Upper lobe of left lung (tissue), 6 donors: ENCODE measurements around the gene RNF26. TPM values are rescaled to one million over a fixed set of nuclear protein-coding genes. Genes with fewer than 3 reads are reported as not detected.

Source experiments
- ATAC-seq, 2 donors: fragments of 200-7000 bp; cut with Tn5 transposase; one replicate each; pipeline ENCODE4 v1.9.1; 2022; ENCODE audit warnings: mild to moderate bottlenecking in 2 of 2, moderate library complexity in 2 of 2; ENCODE audit not compliant: low FRiP score in 2 of 2
- DNase-seq, 2 donors: peaks; one replicate each; pipeline ENCODE4 v3.0.0-alpha.2; 2019 to 2020
- H3K27ac ChIP-seq, 4 donors: fragments of 200-600 bp; sonication (generic); one replicate each; pipeline ENCODE4 v1.5.1; 2016 to 2019
- H3K27me3 ChIP-seq, 4 donors: fragments of 200-600 bp; sonication (generic); one replicate each; pipeline ENCODE4 v1.5.1; 2017 to 2019
- H3K36me3 ChIP-seq, 4 donors: fragments of 200-600 bp; sonication (generic); one replicate each; pipeline ENCODE4 v1.5.1; 2016 to 2019
- H3K4me1 ChIP-seq, 4 donors: fragments of 200-600 bp; sonication (generic); one replicate each; pipeline ENCODE4 v1.5.1; 2018 to 2019
- H3K4me3 ChIP-seq, 4 donors: fragments of 200-600 bp; sonication (generic); one replicate each; pipeline ENCODE4 v1.5.1; 2017 to 2019; ENCODE audit warnings: mild to moderate bottlenecking in 2 of 4, moderate library complexity in 1 of 4
- H3K9me3 ChIP-seq, 4 donors: fragments of 200-600 bp; sonication (generic); one replicate each; pipeline ENCODE4 v1.5.1; 2018 to 2019
- CTCF ChIP-seq, 6 experiments: fragments of 450-650 bp in 4 of 6; fragments of 200-600 bp in 2 of 6; sonication (generic) in 2 of 6; IDR thresholded peaks; one replicate each; pipeline ENCODE4 v1.5.1; 2016 to 2019; ENCODE audit warnings: antibody characterized with exemption in 6 of 6
- EP300 ChIP-seq, 4 donors: sonication (generic); formaldehyde crosslinking; IDR thresholded peaks; one replicate each; pipeline ENCODE4 v1.5.1; 2017; ENCODE audit warnings: antibody characterized with exemption in 4 of 4, control low read depth in 2 of 4
- POLR2A ChIP-seq, 4 donors: fragments of 450-650 bp; IDR thresholded peaks; one replicate each; pipeline ENCODE4 v1.5.1; 2016 to 2017; ENCODE audit warnings: antibody characterized with exemption in 4 of 4, mild to moderate bottlenecking in 2 of 4
- POLR2AphosphoS5 ChIP-seq, 2 donors: sonication (generic); formaldehyde crosslinking; IDR thresholded peaks; one replicate each; pipeline ENCODE4 v1.5.1; 2017; ENCODE audit warnings: antibody characterized with exemption in 2 of 2
- WGBS, 2 donors: methylation state at CpG; one replicate each; pipeline ENCODE4 v1.1.5; 2017 to 2018; 5-methylcytosine and 5-hydroxymethylcytosine counted together
- total RNA-seq, 6 donors: library from RNA; depleted of rRNA in 4 of 6; stranded (reverse); fragments of >200 nt in 4 of 6; gene quantifications; one replicate each; pipeline versions ENCODE4 v1.1.0 to v1.2.1, GENCODE V29; 2016 to 2021
- donor health status: DM: no; HTN: no; CAD: no; lungs with moderate emphysema.
- donor health status: DM: no; HTN: yes; CAD: no; lungs with severe emphysema.

The RNF26 gene
- total RNA-seq, 6 donors from 2014 or later = 5.2 to 25.5 (median 14.8) TPM

- Histone ChIP-seq H3K27me3 (peaks cover 0 to 36% (median 15%) of the 10 kb centered on the region in 4 donors), H3K4me3 (peak overlapping the region in 3 of 4 donors; percentile 50 to 63 (median 56))
- 51 to 71% methylated on average over 7 to 12 of the region's 14 CpGs for WGBS, 2 donors
Observed at GRCh38 chr11:119317592-119318239, 16.6 kb upstream of the RNF26 start.

DNA sequence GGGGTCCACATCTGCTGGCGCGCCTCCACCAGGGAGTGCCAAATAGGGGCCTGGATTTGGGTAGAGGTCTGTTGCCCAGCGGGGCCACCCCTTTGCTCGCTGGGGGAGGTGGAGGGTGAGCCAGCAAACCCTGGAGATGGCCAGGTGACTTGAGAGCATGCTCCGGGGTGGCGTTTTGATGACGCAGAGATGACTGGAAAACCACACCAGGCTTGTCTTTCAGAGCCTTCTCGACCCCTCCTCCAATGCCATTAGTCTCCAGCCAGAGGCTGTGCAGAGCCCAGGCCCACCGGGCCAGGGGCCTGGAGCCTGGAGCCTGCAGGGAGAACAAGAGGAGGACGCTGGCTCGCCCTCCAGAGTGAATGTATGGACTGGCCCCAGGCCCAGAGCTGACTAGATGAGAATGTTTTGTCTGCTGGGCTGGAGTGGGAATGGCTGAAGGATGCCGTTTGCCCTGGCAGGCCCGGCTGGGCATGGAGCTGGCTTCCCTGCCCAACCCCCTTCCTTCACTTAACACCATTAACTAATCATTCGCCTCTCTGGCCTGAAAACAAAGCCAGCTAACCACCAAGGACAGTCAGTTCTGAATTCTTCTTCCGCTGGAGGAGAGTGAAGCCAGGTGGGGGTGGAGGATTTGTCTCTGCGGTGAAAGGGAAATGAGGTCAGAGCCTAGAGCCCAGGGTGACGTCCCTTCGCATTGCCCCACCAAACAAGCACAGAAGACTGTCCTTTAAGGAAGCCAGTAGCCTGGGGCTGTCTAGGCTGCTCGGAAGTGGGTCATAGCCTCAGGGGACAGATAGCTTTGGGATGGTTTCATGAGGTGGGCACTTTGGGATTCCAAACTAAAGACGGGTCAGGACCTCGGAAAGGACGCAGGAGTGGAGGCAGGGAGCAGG is 15.8 kb upstream of the RNF26 start:
- TF ChIP-seq CTCF (IDR thresholded peaks at IDR 0.05) (no peak), POLR2AphosphoS5 (IDR thresholded peaks at IDR 0.05) (peak; percentile 78 to 87), POLR2A (IDR thresholded peaks at IDR 0.05) (peak in 2 of 4 donors; percentile 15 to 43), EP300 (IDR thresholded peaks at IDR 0.05) (peak in 1 of 4 donors; percentile 27)
- Histone ChIP-seq H3K27me3 (peaks cover 0 to 36% (median 15%) of the 10 kb centered on the region in 4 donors), H3K36me3 (peaks cover 0 to 12% (median 0%) of the 10 kb centered on the region in 4 donors), H3K4me1 (peaks cover 55 to 79% (median 64%) of the 10 kb centered on the region in 4 donors), H3K9me3 (no peaks in the 10 kb centered on the region), H3K27ac (peak overlapping the region; percentile 88 to 96 (median 92)), H3K4me3 (peak overlapping the region in 1 of 4 donors; percentile 4)
- WGBS, 2 donors = 57 to 61% methylated on average over 11 to 22 of the region's 22 CpGs
- ATAC-seq (no peak), DNase-seq (peak; percentile 36 to 58)

More at GRCh38 chr11:119317592-119318239, 16.6 kb upstream of the RNF26 start:
- no peak for TF ChIP-seq POLR2AphosphoS5 (IDR thresholded peaks at IDR 0.05)
- TF ChIP-seq CTCF (IDR thresholded peaks at IDR 0.05) = no peak
- TF ChIP-seq EP300 (IDR thresholded peaks at IDR 0.05) = no peak
- TF ChIP-seq POLR2A (IDR thresholded peaks at IDR 0.05) = no peak
- Histone ChIP-seq H3K4me1 (peaks cover 55 to 79% (median 64%) of the 10 kb centered on the region in 4 donors), H3K27ac (peak overlapping the region; percentile 88 to 96 (median 92)), H3K9me3 (no peaks in the 10 kb centered on the region), H3K36me3 (peaks cover 0 to 19% (median 0%) of the 10 kb centered on the region in 4 donors)
- no peak for DNase-seq
- ATAC-seq = no peak

- peaks cover 0 to 6% (median 0%) of the 10 kb centered on the region in 4 donors for H3K36me3 ChIP-seq
- peaks cover 55 to 79% (median 64%) of the 10 kb centered on the region in 4 donors for H3K4me1 ChIP-seq
- DNase-seq (no peak), ATAC-seq (no peak)
- TF ChIP-seq CTCF (IDR thresholded peaks at IDR 0.05) (peak in 1 of 6 experiments; percentile 13), POLR2AphosphoS5 (IDR thresholded peaks at IDR 0.05) (no peak)
- WGBS, 2 donors = 76 to 85% methylated on average over 7 to 8 of the region's 8 CpGs
- H3K27me3 ChIP-seq = peaks cover 0 to 36% (median 15%) of the 10 kb centered on the region in 4 donors
- H3K27ac ChIP-seq = peak overlapping the region; percentile 88 to 96 (median 92)
- peak overlapping the region in 1 of 4 donors; percentile 11 for H3K4me3 ChIP-seq
- H3K9me3 ChIP-seq = no peaks in the 10 kb centered on the region
Observed at GRCh38 chr11:119319136-119319699, 15.1 kb upstream of the RNF26 start.

DNA sequence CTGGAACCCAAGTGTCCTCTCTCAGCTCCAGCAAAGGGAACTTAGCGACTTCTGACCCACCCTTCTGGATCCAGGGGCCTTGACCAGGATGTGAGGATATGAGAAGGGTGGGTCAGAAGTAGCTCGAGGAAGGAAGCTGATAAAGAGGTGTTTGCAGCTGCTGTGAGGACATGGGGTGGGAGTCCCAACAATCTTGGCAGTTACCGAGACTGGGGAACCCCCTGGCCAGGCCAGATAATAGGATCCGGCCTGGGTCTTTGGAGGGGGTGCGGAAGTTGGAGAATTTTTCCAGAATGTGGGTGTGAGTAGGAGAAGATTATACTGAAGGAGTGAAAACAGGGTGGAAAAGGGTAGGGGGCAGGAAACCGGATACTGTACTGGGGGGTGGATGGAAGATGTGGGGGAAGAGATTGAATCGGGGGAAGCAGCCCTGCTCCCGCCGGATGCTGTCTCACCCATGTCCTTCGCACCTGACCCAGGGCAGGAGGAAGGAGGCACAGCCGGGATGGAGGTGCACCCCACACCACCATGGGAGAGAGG is 14.6 kb upstream of the RNF26 start:
- WGBS, 2 donors = 41 to 52% methylated on average over 11 of the region's 11 CpGs
- no peak for TF ChIP-seq POLR2A (IDR thresholded peaks at IDR 0.05)
- TF ChIP-seq CTCF (IDR thresholded peaks at IDR 0.05) = no peak
- TF ChIP-seq EP300 (IDR thresholded peaks at IDR 0.05) = peak in 1 of 4 donors; percentile 43
- TF ChIP-seq POLR2AphosphoS5 (IDR thresholded peaks at IDR 0.05) = peak in 1 of 2 donors; percentile 58
- Histone ChIP-seq H3K4me3 (peak overlapping the region in 1 of 4 donors; percentile 57), H3K36me3 (peaks cover 0 to under 1% (median 0%) of the 10 kb centered on the region in 4 donors), H3K9me3 (no peaks in the 10 kb centered on the region), H3K27ac (peak overlapping the region; percentile 88 to 96 (median 92)), H3K4me1 (peaks cover 55 to 79% (median 64%) of the 10 kb centered on the region in 4 donors), H3K27me3 (peaks cover 0 to 36% (median 15%) of the 10 kb centered on the region in 4 donors)
- no peak for DNase-seq
- no peak for ATAC-seq
